GM12878 (cell line): ENCODE data around the gene STK33. TPM values are rescaled to one million over a fixed set of nuclear protein-coding genes. Genes with fewer than 3 reads are reported as not detected.

Experiments
- ATAC-seq: fragments of 200-7000 bp; cut with Tn5 transposase; 3 replicates; pipeline ENCODE4 v1.9.1; 2020; ENCODE audit warnings: mild to moderate bottlenecking, moderate library complexity
- BruUV-seq: library from RNA; stranded (reverse); fragments of 400-500 nt; replicated peaks from 2 replicates; lab custom pipeline; 2021; lab: Mats Ljungman, UMichigan
- CTCF ChIA-PET: fragments of 300-600 bp; sonication (Branson Sonifier 250); formaldehyde crosslinking; extraction: SDS; loops from one replicate; lab custom pipeline; 2021; ENCODE audit warnings: inconsistent platforms; lab: Yijun Ruan, JAX
- POLR2A ChIA-PET: fragments of 350-600 bp; formaldehyde crosslinking; extraction: SDS; loops from one replicate; lab custom pipeline; 2021; ENCODE audit warnings: inconsistent platforms; lab: Charles Lee
- RAD21 ChIA-PET: fragments of 300-600 bp; sonication (Branson Sonifier 250); formaldehyde crosslinking; loops from one replicate; lab custom pipeline; 2023; ENCODE audit warnings: antibody characterized with exemption; ENCODE audit not compliant: unreplicated experiment; lab: Charles Lee
- SMC1A ChIA-PET: fragments of 300-600 bp; sonication (Branson Sonifier 250); formaldehyde crosslinking; loops from one replicate; lab custom pipeline; 2023; ENCODE audit not compliant: unreplicated experiment, uncharacterized antibody; lab: Charles Lee
- DNase-seq: peaks from one replicate; pipeline ENCODE4 v3.0.0-alpha.2; 2011; ENCODE audit warnings: low read depth, low spot score
- FAIRE-seq: peaks from 3 replicates; lab custom pipeline; 2011; peaks lifted over from hg19 to GRCh38; lab: Jason Lieb, UNC
- H2AFZ ChIP-seq: 2 replicates; pipeline ENCODE4 v1.6.0; 2011; ENCODE audit warnings: low read depth, low read length, control low read depth; ENCODE audit not compliant: control insufficient read depth
- H3K27ac ChIP-seq: 2 replicates; pipeline ENCODE4 v1.5.1; 2011; ENCODE audit warnings: control low read depth; ENCODE audit not compliant: control insufficient read depth, insufficient read depth
- H3K27me3 ChIP-seq, 2 experiments: replicated peaks in 1 of 2; 2 replicates each; pipeline versions ENCODE4 v1.6.0 to v1.6.1; 2011; ENCODE audit warnings: low read length in 1 of 2; ENCODE audit not compliant: control insufficient read depth in 2 of 2, insufficient read depth in 2 of 2
- H3K36me3 ChIP-seq, 2 experiments: 2 replicates each; pipeline ENCODE4 v1.5.1; 2011; ENCODE audit warnings: low read length in 1 of 2; ENCODE audit not compliant: control insufficient read depth in 2 of 2, insufficient read depth in 2 of 2
- H3K4me1 ChIP-seq: 2 replicates; pipeline ENCODE4 v1.6.1; 2011; ENCODE audit warnings: mild to moderate bottlenecking, low read length, moderate library complexity, mixed read lengths; ENCODE audit not compliant: control insufficient read depth, insufficient read depth
- H3K4me2 ChIP-seq: 2 replicates; pipeline ENCODE4 v1.6.0; 2011; ENCODE audit warnings: control low read depth; ENCODE audit not compliant: control insufficient read depth, insufficient read depth
- H3K4me3 ChIP-seq: fragments of 200-600 bp; sonication (generic); 2 replicates; pipeline ENCODE4 v1.5.1; 2016
- H3K79me2 ChIP-seq: 2 replicates; pipeline ENCODE4 v1.6.0; 2011; ENCODE audit warnings: low read length; ENCODE audit not compliant: control insufficient read depth, insufficient read depth
- H3K9ac ChIP-seq: 2 replicates; pipeline ENCODE4 v1.8.0; 2011; ENCODE audit warnings: low read length, control low read depth, mixed read lengths; ENCODE audit not compliant: control insufficient read depth, insufficient read depth
- H3K9me3 ChIP-seq: replicated peaks from 3 replicates; pipeline ENCODE4 v1.5.1; 2011; ENCODE audit warnings: mild to moderate bottlenecking, low read length; ENCODE audit not compliant: control insufficient read depth, insufficient read depth
- H4K20me1 ChIP-seq: 2 replicates; pipeline ENCODE4 v1.6.0; 2011; ENCODE audit not compliant: control insufficient read depth, insufficient read depth
- CBFB ChIP-seq: IDR thresholded peaks from 2 replicates; pipeline ENCODE4 v1.6.1; 2016; ENCODE audit warnings: antibody characterized with exemption, low read depth
- CBX5 ChIP-seq: sonication (generic); IDR thresholded peaks from 2 replicates; pipeline ENCODE4 v1.6.1; 2016; ENCODE audit warnings: low read depth, moderate library complexity, mild to moderate bottlenecking, inconsistent platforms
- GATAD2B ChIP-seq: fragments of 450-650 bp; conservative IDR thresholded peaks from 2 replicates; pipeline ENCODE4 v1.6.1; 2017; ENCODE audit warnings: low read depth, mild to moderate bottlenecking, moderate library complexity
- HDAC2 ChIP-seq: fragments of 200-600 bp; sonication (generic); IDR thresholded peaks from 2 replicates; pipeline ENCODE4 v1.6.1; 2017
- HDGF ChIP-seq: fragments of 450-650 bp; IDR thresholded peaks from 2 replicates; pipeline ENCODE4 v1.6.1; 2016; ENCODE audit warnings: antibody characterized with exemption
- IKZF2 ChIP-seq, 2 experiments: fragments of 450-650 bp; IDR thresholded peaks; 2 replicates each; pipeline ENCODE4 v1.6.1; 2017; ENCODE audit warnings: mild to moderate bottlenecking in 2 of 2, moderate library complexity in 2 of 2
- IRF4 ChIP-seq: IDR thresholded peaks from 2 replicates; pipeline ENCODE4 v1.6.1; 2011; ENCODE audit warnings: low read depth, low read length
- MEF2A ChIP-seq: IDR thresholded peaks from 2 replicates; pipeline ENCODE4 v1.6.1; 2011; ENCODE audit warnings: low read depth, mild to moderate bottlenecking, low read length, moderate library complexity; ENCODE audit not compliant: insufficient read depth
- NFXL1 ChIP-seq: fragments of 450-650 bp; IDR thresholded peaks from 2 replicates; pipeline ENCODE4 v1.6.1; 2017; ENCODE audit warnings: antibody characterized with exemption, mild to moderate bottlenecking, borderline replicate concordance
- NR2F1 ChIP-seq: fragments of 450-650 bp; conservative IDR thresholded peaks from 2 replicates; pipeline ENCODE4 v1.6.1; 2017; ENCODE audit warnings: mild to moderate bottlenecking
- WGBS: methylation state at CpG from one replicate; pipeline ENCODE4 v1.1.6; 2016; ENCODE audit warnings: low lambda C conversion rate; ENCODE audit not compliant: insufficient replicate concordance, insufficient coverage; ENCODE audit errors: missing lambda C conversion rate; 5-methylcytosine and 5-hydroxymethylcytosine counted together
- in situ Hi-C: fragments of 300-500 bp; cut with MboI; formaldehyde crosslinking; loops from 9 replicates; pipeline ENCODE4 v1.14.3; 2018; ENCODE audit warnings: mixed read lengths
- intact Hi-C: fragments of 100-400 bp; cut with micrococcal nuclease; formaldehyde crosslinking; loops from one replicate; pipeline ENCODE4 v1.14.2; 2022; ENCODE audit not compliant: unreplicated experiment
- polyA plus RNA-seq, 11 experiments: library from polyadenylated mRNA; depleted of rRNA in 4 of 11; unstranded in 6 of 11; stranded (reverse) in 5 of 11; fragments of >200 nt; fragmentation: Nextera tagmentation in 4 of 11; fragmentation: Illumina TruSeq in 1 of 11; extraction: Ambion mirVana in 4 of 11; extraction: Trizol in 1 of 11; gene quantifications; 1 replicate in 1 of 11; 2 replicates in 10 of 11; pipeline versions ENCODE4 v1.2.1 to v1.2.3, GENCODE V29; 2011 to 2016; ENCODE audit warnings: inconsistent platforms in 2 of 11, missing spikeins in 2 of 11, low read depth in 1 of 11
- total RNA-seq, 4 experiments: library from RNA; depleted of rRNA in 3 of 4; stranded (reverse); fragments of >200 nt in 3 of 4; fragmentation: Illumina TruSeq in 1 of 4; extraction: Trizol in 1 of 4; gene quantifications; 2 replicates each; pipeline versions ENCODE4 v1.2.1 to v1.2.3, GENCODE V29; 2013 to 2021
- TF ChIP-seq, protein P1 (sequence below): fragments of 450-650 bp; IDR thresholded peaks from 2 replicates; pipeline ENCODE4 v1.6.1; 2017; ENCODE audit warnings: mild to moderate bottlenecking, moderate library complexity
- TF ChIP-seq, protein P2 (sequence below): IDR thresholded peaks from 2 replicates; pipeline ENCODE4 v1.6.1; 2012; ENCODE audit warnings: improper control_type of control experiment, low read depth, low read length; ENCODE audit not compliant: insufficient replicate concordance

The STK33 gene
- total and polyA plus RNA-seq, 10 of the 15 experiments (the other 5 are each of a cell fraction or from before 2014, with no cell fraction given): 5.2 to 27.3 (median 18.3) TPM

DNA sequence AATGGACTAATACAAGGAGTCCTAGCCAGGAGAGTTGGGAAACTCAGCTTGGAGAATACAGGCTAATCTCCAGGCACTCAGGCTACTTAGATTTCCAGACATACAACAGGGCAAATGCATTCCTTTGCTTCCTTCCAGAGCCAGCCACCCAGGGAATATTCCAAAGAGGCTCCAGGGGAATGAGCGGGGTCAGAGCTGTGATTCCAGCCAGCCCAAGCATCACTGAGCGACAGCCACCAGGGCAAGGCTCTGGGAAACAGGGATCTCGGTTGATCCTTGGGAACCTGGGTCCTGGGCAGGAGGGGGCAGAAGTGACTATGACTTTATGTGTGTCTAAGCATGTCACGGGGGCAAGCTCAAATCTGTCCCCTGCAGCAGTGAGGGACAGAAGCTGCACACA is 218.1 kb downstream of the STK33 start (continued):
- TF ChIP-seq, protein P1, sequence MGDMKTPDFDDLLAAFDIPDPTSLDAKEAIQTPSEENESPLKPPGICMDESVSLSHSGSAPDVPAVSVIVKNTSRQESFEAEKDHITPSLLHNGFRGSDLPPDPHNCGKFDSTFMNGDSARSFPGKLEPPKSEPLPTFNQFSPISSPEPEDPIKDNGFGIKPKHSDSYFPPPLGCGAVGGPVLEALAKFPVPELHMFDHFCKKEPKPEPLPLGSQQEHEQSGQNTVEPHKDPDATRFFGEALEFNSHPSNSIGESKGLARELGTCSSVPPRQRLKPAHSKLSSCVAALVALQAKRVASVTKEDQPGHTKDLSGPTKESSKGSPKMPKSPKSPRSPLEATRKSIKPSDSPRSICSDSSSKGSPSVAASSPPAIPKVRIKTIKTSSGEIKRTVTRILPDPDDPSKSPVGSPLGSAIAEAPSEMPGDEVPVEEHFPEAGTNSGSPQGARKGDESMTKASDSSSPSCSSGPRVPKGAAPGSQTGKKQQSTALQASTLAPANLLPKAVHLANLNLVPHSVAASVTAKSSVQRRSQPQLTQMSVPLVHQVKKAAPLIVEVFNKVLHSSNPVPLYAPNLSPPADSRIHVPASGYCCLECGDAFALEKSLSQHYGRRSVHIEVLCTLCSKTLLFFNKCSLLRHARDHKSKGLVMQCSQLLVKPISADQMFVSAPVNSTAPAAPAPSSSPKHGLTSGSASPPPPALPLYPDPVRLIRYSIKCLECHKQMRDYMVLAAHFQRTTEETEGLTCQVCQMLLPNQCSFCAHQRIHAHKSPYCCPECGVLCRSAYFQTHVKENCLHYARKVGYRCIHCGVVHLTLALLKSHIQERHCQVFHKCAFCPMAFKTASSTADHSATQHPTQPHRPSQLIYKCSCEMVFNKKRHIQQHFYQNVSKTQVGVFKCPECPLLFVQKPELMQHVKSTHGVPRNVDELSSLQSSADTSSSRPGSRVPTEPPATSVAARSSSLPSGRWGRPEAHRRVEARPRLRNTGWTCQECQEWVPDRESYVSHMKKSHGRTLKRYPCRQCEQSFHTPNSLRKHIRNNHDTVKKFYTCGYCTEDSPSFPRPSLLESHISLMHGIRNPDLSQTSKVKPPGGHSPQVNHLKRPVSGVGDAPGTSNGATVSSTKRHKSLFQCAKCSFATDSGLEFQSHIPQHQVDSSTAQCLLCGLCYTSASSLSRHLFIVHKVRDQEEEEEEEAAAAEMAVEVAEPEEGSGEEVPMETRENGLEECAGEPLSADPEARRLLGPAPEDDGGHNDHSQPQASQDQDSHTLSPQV: no peak
- no peak for TF ChIP-seq IKZF2 (IDR thresholded peaks at IDR 0.05)
- TF ChIP-seq MEF2A: no peak
- no peak for TF ChIP-seq IRF4
- no peak for TF ChIP-seq NR2F1
- TF ChIP-seq CBX5: no peak

DNA sequence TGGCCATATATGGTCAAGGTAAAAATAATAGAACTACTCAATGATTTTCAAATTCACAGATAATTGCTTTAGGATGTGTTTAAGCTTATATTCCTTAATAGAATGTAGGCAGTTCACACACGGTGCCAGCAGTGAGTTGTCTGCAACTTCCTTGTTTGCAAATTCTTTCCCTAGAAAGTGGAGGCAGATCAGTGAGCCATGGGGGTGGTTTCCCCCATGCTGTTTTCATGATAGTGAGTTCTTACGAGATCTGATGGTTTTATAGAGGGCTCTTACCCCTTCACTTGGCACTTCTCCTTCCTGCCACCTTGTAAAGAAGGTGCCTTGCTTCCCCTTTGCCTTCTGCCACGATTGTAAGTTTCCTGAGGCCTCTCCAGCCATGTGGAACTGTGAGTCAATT is 218.6 kb downstream of the STK33 start:
- intact Hi-C loops (no loop called here), in situ Hi-C loops (no loop called here)
- ChIA-PET SMC1A (no interaction called here), POLR2A (no interaction called here), CTCF (interaction anchor here (1.3 to 1.5 kb wide), 2 partner anchors 12 to 31 kb away, joined by 3 read pairs; no protein-coding TSS in a partner anchor), RAD21 (no interaction called here)
- no peaks in the 10 kb centered on the region for H4K20me1 ChIP-seq
- no peaks in the 10 kb centered on the region for H3K79me2 ChIP-seq
- WGBS: 0% methylated on average over 3 of the region's 3 CpGs
- ATAC-seq: no peak
- no peak for DNase-seq
- no peak overlapping the region; the same call in 1 of the 2 replicates for H2AFZ ChIP-seq
- no peaks in the 10 kb centered on the region for H3K4me1 ChIP-seq
- H3K9me3 ChIP-seq: no peaks in the 10 kb centered on the region
- H3K4me2 ChIP-seq: no peak overlapping the region
- H3K27ac ChIP-seq: no peak overlapping the region
- no peak overlapping the region for H3K4me3 ChIP-seq
- no TSS peak for BruUV-seq
- no peaks in the 10 kb centered on the region for H3K27me3 ChIP-seq
- no peaks in the 10 kb centered on the region for H3K36me3 ChIP-seq
- no peak overlapping the region for H3K9ac ChIP-seq
- no peak for FAIRE-seq
- TF ChIP-seq GATAD2B: no peak
- no peak for TF ChIP-seq HDAC2
- TF ChIP-seq, protein P2, sequence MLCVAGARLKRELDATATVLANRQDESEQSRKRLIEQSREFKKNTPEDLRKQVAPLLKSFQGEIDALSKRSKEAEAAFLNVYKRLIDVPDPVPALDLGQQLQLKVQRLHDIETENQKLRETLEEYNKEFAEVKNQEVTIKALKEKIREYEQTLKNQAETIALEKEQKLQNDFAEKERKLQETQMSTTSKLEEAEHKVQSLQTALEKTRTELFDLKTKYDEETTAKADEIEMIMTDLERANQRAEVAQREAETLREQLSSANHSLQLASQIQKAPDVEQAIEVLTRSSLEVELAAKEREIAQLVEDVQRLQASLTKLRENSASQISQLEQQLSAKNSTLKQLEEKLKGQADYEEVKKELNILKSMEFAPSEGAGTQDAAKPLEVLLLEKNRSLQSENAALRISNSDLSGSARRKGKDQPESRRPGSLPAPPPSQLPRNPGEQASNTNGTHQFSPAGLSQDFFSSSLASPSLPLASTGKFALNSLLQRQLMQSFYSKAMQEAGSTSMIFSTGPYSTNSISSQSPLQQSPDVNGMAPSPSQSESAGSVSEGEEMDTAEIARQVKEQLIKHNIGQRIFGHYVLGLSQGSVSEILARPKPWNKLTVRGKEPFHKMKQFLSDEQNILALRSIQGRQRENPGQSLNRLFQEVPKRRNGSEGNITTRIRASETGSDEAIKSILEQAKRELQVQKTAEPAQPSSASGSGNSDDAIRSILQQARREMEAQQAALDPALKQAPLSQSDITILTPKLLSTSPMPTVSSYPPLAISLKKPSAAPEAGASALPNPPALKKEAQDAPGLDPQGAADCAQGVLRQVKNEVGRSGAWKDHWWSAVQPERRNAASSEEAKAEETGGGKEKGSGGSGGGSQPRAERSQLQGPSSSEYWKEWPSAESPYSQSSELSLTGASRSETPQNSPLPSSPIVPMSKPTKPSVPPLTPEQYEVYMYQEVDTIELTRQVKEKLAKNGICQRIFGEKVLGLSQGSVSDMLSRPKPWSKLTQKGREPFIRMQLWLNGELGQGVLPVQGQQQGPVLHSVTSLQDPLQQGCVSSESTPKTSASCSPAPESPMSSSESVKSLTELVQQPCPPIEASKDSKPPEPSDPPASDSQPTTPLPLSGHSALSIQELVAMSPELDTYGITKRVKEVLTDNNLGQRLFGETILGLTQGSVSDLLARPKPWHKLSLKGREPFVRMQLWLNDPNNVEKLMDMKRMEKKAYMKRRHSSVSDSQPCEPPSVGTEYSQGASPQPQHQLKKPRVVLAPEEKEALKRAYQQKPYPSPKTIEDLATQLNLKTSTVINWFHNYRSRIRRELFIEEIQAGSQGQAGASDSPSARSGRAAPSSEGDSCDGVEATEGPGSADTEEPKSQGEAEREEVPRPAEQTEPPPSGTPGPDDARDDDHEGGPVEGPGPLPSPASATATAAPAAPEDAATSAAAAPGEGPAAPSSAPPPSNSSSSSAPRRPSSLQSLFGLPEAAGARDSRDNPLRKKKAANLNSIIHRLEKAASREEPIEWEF: no peak
- no peak for TF ChIP-seq NFXL1
- no peak for TF ChIP-seq HDGF
- no peak for TF ChIP-seq CBFB
